Measurements from ENCODE around the gene GOLGA7B. TPM values are rescaled to one million over a fixed set of nuclear protein-coding genes. Genes with fewer than 3 reads are reported as not detected.

Gene GOLGA7B
- total RNA-seq, 1 donor from 2014 or later: 2.5 TPM

DNA sequence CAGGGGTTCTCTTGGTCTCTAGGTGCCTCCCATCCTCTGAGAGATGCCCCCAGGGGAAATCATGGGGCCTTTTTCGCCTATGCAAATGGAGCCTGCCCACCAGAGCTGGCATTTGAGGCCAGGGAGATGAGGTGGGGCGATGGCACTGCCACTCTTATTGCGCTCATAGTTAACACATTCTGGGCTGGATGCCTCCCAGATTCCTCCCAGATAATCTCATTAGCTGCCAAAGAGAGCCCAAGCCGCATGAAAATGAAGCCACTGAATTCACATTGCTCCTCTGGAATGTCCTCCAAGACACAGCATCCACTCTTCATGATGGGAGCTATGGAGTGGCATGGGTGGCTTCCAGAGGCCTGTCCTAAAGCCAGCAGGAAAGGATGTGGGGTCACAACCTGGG is 61.0 kb downstream of the GOLGA7B start:
- Mint-ChIP-seq H3K27me3 (ENCODE audit: unreplicated experiment) (peaks cover 3% of the 10 kb centered on the region), H3K9me3 (ENCODE audit: unreplicated experiment) (no peaks in the 10 kb centered on the region), H3K4me3 (ENCODE audit: unreplicated experiment) (no peak overlapping the region), H3K27ac (ENCODE audit: unreplicated experiment) (no peak overlapping the region), H3K36me3 (ENCODE audit: low read depth, unreplicated experiment) (peaks cover 4% of the 10 kb centered on the region), H3K4me1 (ENCODE audit: unreplicated experiment) (peaks cover 4% of the 10 kb centered on the region)
- no peak for DNase-seq (ENCODE audit: low spot score)
- TF ChIP-seq, protein P1, sequence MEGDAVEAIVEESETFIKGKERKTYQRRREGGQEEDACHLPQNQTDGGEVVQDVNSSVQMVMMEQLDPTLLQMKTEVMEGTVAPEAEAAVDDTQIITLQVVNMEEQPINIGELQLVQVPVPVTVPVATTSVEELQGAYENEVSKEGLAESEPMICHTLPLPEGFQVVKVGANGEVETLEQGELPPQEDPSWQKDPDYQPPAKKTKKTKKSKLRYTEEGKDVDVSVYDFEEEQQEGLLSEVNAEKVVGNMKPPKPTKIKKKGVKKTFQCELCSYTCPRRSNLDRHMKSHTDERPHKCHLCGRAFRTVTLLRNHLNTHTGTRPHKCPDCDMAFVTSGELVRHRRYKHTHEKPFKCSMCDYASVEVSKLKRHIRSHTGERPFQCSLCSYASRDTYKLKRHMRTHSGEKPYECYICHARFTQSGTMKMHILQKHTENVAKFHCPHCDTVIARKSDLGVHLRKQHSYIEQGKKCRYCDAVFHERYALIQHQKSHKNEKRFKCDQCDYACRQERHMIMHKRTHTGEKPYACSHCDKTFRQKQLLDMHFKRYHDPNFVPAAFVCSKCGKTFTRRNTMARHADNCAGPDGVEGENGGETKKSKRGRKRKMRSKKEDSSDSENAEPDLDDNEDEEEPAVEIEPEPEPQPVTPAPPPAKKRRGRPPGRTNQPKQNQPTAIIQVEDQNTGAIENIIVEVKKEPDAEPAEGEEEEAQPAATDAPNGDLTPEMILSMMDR (IDR thresholded peaks at IDR 0.05; ENCODE audit: unreplicated experiment): no peak

DNA sequence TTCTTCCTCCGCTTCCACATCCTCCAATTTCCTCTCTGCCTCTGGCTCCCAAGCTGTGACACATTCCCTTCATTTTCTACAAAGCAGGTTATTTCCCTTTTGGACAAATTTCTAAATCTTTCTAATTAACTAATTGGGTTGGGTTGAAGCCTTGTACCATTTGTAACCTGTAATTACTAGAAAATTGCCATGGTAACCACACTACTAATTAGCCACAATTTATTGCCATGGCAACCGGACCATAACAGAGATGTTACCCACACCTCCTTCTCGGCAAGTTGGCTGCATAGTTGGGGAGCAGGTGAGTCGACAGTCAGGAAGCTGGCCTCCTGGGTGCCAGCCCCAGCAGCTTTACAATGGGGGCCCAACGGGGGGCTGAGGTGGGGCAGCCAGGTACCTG is 61.6 kb downstream of the GOLGA7B start:
- Mint-ChIP-seq H3K36me3 (ENCODE audit: low read depth, unreplicated experiment) (peaks cover 3% of the 10 kb centered on the region), H3K27ac (ENCODE audit: unreplicated experiment) (no peak overlapping the region), H3K4me1 (ENCODE audit: unreplicated experiment) (peaks cover 4% of the 10 kb centered on the region), H3K4me3 (ENCODE audit: unreplicated experiment) (no peak overlapping the region), H3K27me3 (ENCODE audit: unreplicated experiment) (peaks cover 3% of the 10 kb centered on the region), H3K9me3 (ENCODE audit: unreplicated experiment) (no peaks in the 10 kb centered on the region)
- DNase-seq (ENCODE audit: low spot score): no peak
- TF ChIP-seq, protein P1 (IDR thresholded peaks at IDR 0.05; ENCODE audit: unreplicated experiment): no peak

- TF ChIP-seq, protein P1 (IDR thresholded peaks at IDR 0.05; ENCODE audit: unreplicated experiment): no peak
- Mint-ChIP-seq H3K4me1 (ENCODE audit: unreplicated experiment) (peaks cover 9% of the 10 kb centered on the region), H3K9me3 (ENCODE audit: unreplicated experiment) (no peaks in the 10 kb centered on the region), H3K4me3 (ENCODE audit: unreplicated experiment) (no peak overlapping the region), H3K27me3 (ENCODE audit: unreplicated experiment) (peaks cover 3% of the 10 kb centered on the region), H3K27ac (ENCODE audit: unreplicated experiment) (no peak overlapping the region), H3K36me3 (ENCODE audit: low read depth, unreplicated experiment) (no peaks in the 10 kb centered on the region)
- DNase-seq (ENCODE audit: low spot score): no peak
Measured at GRCh38 chr10:97913193-97913592, 63.5 kb downstream of the GOLGA7B start.

- no peaks in the 10 kb centered on the region for H3K9me3 Mint-ChIP-seq (ENCODE audit: unreplicated experiment)
- H3K4me3 Mint-ChIP-seq (ENCODE audit: unreplicated experiment): no peak overlapping the region
- H3K27ac Mint-ChIP-seq (ENCODE audit: unreplicated experiment): peak overlapping the region; percentile 28
- H3K36me3 Mint-ChIP-seq (ENCODE audit: low read depth, unreplicated experiment): no peaks in the 10 kb centered on the region
- H3K4me1 Mint-ChIP-seq (ENCODE audit: unreplicated experiment): peaks cover 10% of the 10 kb centered on the region
- no peak for DNase-seq (ENCODE audit: low spot score)
- TF ChIP-seq, protein P1 (IDR thresholded peaks at IDR 0.05; ENCODE audit: unreplicated experiment): no peak
- peaks cover 3% of the 10 kb centered on the region for H3K27me3 Mint-ChIP-seq (ENCODE audit: unreplicated experiment)
Measured at GRCh38 chr10:97913614-97914013, 64.0 kb downstream of the GOLGA7B start.

DNA sequence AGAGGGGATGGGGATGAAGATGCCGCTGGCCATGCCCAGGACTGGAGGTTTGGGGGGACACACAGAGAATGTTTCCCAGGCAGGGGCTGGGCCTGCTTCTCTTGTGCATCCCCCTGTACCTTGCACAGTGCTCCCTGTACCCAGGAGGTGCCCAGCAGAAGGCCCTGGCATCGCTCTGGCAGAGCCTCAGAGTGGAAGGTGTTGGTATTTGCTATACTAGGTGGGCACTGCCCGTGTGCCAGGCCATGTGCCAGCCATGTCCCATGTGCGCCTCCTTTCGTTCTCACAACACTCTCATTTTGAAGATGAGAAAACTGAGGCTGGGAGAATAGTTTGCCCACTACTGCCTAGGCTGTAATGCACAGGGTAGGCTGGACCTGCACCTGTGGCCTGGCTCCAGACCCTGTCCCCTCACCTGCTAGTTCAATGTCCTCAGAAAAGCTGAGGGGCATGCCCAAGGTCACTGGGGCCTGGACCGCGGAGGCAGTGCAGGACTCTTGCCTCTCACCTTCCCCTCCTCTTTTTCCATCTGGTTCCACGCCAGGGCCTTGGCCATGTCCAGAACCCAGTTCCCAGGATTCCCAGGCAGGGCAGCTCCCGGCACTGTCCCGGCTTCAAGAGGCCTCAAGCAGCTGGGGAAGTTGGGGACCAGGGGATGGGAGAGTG is 64.7 kb downstream of the GOLGA7B start:
- peaks cover 2% of the 10 kb centered on the region for H3K27me3 Mint-ChIP-seq (ENCODE audit: unreplicated experiment)
- no peak overlapping the region for H3K27ac Mint-ChIP-seq (ENCODE audit: unreplicated experiment)
- H3K4me3 Mint-ChIP-seq (ENCODE audit: unreplicated experiment): no peak overlapping the region
- TF ChIP-seq, protein P1 (IDR thresholded peaks at IDR 0.05; ENCODE audit: unreplicated experiment): no peak
- H3K4me1 Mint-ChIP-seq (ENCODE audit: unreplicated experiment): peaks cover 10% of the 10 kb centered on the region
- DNase-seq (ENCODE audit: low spot score): no peak
- H3K36me3 Mint-ChIP-seq (ENCODE audit: low read depth, unreplicated experiment): no peaks in the 10 kb centered on the region
- no peaks in the 10 kb centered on the region for H3K9me3 Mint-ChIP-seq (ENCODE audit: unreplicated experiment)

All from endothelial cell (in vitro differentiated cells).